Keratinocyte (primary cell): Measurements from ENCODE around the gene ADRB2. TPM values are rescaled to one million over a fixed set of nuclear protein-coding genes. Genes with fewer than 3 reads are reported as not detected.

Experiments
- DNase-seq: peaks from one replicate; pipeline ENCODE4 v3.0.0-alpha.2; 2011; ENCODE audit warnings: low read depth, missing footprints, low spot score
- FAIRE-seq: peaks from 2 replicates; lab custom pipeline; 2011; peaks lifted over from hg19 to GRCh38; lab: Jason Lieb, UNC
- H2AFZ ChIP-seq: 2 replicates; pipeline ENCODE4 v1.6.0; 2012; ENCODE audit warnings: low read length, control low read depth, inconsistent platforms; ENCODE audit not compliant: control insufficient read depth
- H3K27ac ChIP-seq: 2 replicates; pipeline ENCODE4 v1.5.1; 2011; ENCODE audit warnings: low read length; ENCODE audit not compliant: control insufficient read depth, insufficient read depth
- H3K27me3 ChIP-seq: 3 replicates; pipeline ENCODE4 v1.6.0; 2011; ENCODE audit warnings: low read length; ENCODE audit not compliant: control insufficient read depth, insufficient read depth; ENCODE audit errors: extremely low read depth
- H3K36me3 ChIP-seq, 2 experiments: 2 replicates in 1 of 2; 3 replicates in 1 of 2; pipeline ENCODE4 v1.5.1; 2011; ENCODE audit warnings: low read length in 2 of 2, mild to moderate bottlenecking in 1 of 2; ENCODE audit not compliant: control insufficient read depth in 2 of 2, insufficient read depth in 2 of 2; ENCODE audit errors: extremely low read depth in 1 of 2
- H3K4me1 ChIP-seq: 3 replicates; pipeline ENCODE4 v1.5.1; 2011; ENCODE audit warnings: low read length; ENCODE audit not compliant: control insufficient read depth, insufficient read depth; ENCODE audit errors: extremely low read depth
- H3K4me2 ChIP-seq: 3 replicates; pipeline ENCODE4 v1.6.0; 2011; ENCODE audit warnings: low read depth, low read length; ENCODE audit not compliant: control insufficient read depth, insufficient read depth; ENCODE audit errors: extremely low read depth
- H3K4me3 ChIP-seq, 3 experiments: fragments of 200-600 bp in 1 of 3; sonication (generic) in 1 of 3; 2 replicates in 2 of 3; 3 replicates in 1 of 3; pipeline ENCODE4 v1.5.1; 2011 to 2016; ENCODE audit warnings: low read length in 3 of 3, mild to moderate bottlenecking in 3 of 3, control low read depth in 2 of 3, inconsistent platforms in 1 of 3, low read depth in 1 of 3, mixed read lengths in 1 of 3, mixed run types in 1 of 3, moderate library complexity in 1 of 3; ENCODE audit not compliant: control insufficient read depth in 2 of 3, insufficient read depth in 2 of 3; ENCODE audit errors: extremely low read depth in 1 of 3
- H3K79me2 ChIP-seq: 2 replicates; pipeline ENCODE4 v1.6.0; 2012; ENCODE audit warnings: low read length; ENCODE audit not compliant: control insufficient read depth, insufficient read depth
- H3K9ac ChIP-seq: 3 replicates; pipeline ENCODE4 v1.6.0; 2011; ENCODE audit warnings: low read length; ENCODE audit not compliant: control insufficient read depth, insufficient read depth; ENCODE audit errors: extremely low read depth
- H3K9me1 ChIP-seq: 3 replicates; pipeline ENCODE4 v1.6.0; 2011; ENCODE audit warnings: low read length; ENCODE audit not compliant: control insufficient read depth, insufficient read depth; ENCODE audit errors: extremely low read depth
- H3K9me3 ChIP-seq: 2 replicates; pipeline ENCODE4 v1.5.1; 2012; ENCODE audit warnings: low read depth, low read length; ENCODE audit not compliant: control insufficient read depth
- H4K20me1 ChIP-seq: 3 replicates; pipeline ENCODE4 v1.6.0; 2011; ENCODE audit warnings: low read length; ENCODE audit not compliant: control insufficient read depth, insufficient read depth; ENCODE audit errors: extremely low read depth
- CTCF ChIP-seq, 3 experiments: IDR thresholded peaks in 1 of 3; conservative IDR thresholded peaks in 1 of 3; optimal IDR thresholded peaks in 1 of 3; 2 replicates in 2 of 3; 3 replicates in 1 of 3; pipeline versions ENCODE3 to v1.5.1; 2011; ENCODE audit warnings: low read length in 3 of 3, mild to moderate bottlenecking in 3 of 3, moderate library complexity in 2 of 3, control low read depth in 1 of 3, inconsistent platforms in 1 of 3; ENCODE audit not compliant: insufficient read depth in 2 of 3; ENCODE audit errors: extremely low read depth in 1 of 3
- EZH2 ChIP-seq: IDR thresholded peaks from one replicate; pipeline ENCODE4 v1.6.1; 2012; ENCODE audit warnings: inconsistent platforms, mild to moderate bottlenecking, low read length, moderate library complexity
- dilution Hi-C: fragments of 300-500 bp; cut with MboI; formaldehyde crosslinking; loops from one replicate; pipeline ENCODE4 v1.7.0; 2020; ENCODE audit warnings: low sequenced_read_pairs; ENCODE audit not compliant: extremely low pct_ligation_motif_present
- polyA plus RNA-seq, 5 experiments: library from polyadenylated mRNA; depleted of rRNA in 3 of 5; stranded (reverse) in 3 of 5; stranded (forward) in 1 of 5; unstranded in 1 of 5; fragments of >200 nt; gene quantifications; 1 replicate in 1 of 5; 2 replicates in 3 of 5; 3 replicates in 1 of 5; pipeline versions ENCODE4 v1.2.1 to v1.2.3, GENCODE V29; 2011 to 2012; ENCODE audit warnings: missing spikeins in 2 of 5, low read depth in 1 of 5, low replicate concordance in 1 of 5

The ADRB2 gene
- polyA plus RNA-seq, 1 donor (not counting 4 experiments of a cell fraction or from before 2014, with no cell fraction given), result 39.7 TPM

DNA sequence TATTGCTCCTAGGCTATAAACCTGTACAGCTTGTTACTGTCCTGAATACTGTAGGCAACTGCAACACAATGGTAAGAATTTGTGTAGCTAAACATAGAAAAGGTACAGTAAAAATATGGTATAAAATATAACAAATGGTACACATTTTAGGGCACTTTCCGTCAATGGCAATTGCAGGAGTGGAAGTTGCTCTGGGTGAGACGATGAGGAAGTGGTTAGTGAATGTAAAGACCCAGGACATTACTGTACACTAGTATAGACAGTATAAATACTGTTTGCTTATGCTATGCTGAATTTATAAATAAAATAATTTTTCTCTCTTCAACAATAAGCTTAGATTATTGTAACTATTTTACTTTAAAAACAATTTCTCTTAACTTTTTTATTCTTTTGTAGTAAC, 15.6 kb upstream of the ADRB2 start:
- Histone ChIP-seq H3K4me3 (no peak overlapping the region), H3K36me3 (no peaks in the 10 kb centered on the region), H3K9ac (no peak overlapping the region), H3K79me2 (no peaks in the 10 kb centered on the region), H3K4me1 (peaks cover 10% of the 10 kb centered on the region), H2AFZ (no peak overlapping the region), H4K20me1 (no peaks in the 10 kb centered on the region), H3K4me2 (no peak overlapping the region), H3K9me1 (no peaks in the 10 kb centered on the region), H3K27ac (no peak overlapping the region), H3K9me3 (no peaks in the 10 kb centered on the region), H3K27me3 (no peaks in the 10 kb centered on the region)
- no peak for DNase-seq
- dilution Hi-C loops, result no loop called here
- no peak for FAIRE-seq
- no peak for TF ChIP-seq EZH2
- TF ChIP-seq CTCF (optimal IDR thresholded peaks at IDR 0.05 in 1 of 3, IDR thresholded peaks at IDR 0.05 in 1 of 3, conservative IDR thresholded peaks at IDR 0.05 in 1 of 3; ENCODE audit: extremely low read depth in 1 of 3, insufficient read depth in 2 of 3, low read length in 3 of 3), result no peak

GRCh38 chr5:148811756-148812155, 14.7 kb upstream of the ADRB2 start:
- FAIRE-seq, result no peak
- dilution Hi-C loops, result no loop called here
- H3K27me3 ChIP-seq, result no peaks in the 10 kb centered on the region
- H3K4me3 ChIP-seq, result no peak overlapping the region
- no peak overlapping the region for H3K27ac ChIP-seq
- H3K9me1 ChIP-seq, result no peaks in the 10 kb centered on the region
- no peak for DNase-seq
- TF ChIP-seq CTCF (optimal IDR thresholded peaks at IDR 0.05 in 1 of 3, IDR thresholded peaks at IDR 0.05 in 1 of 3, conservative IDR thresholded peaks at IDR 0.05 in 1 of 3; ENCODE audit: extremely low read depth in 1 of 3, insufficient read depth in 2 of 3, low read length in 3 of 3) (no peak), EZH2 (no peak)
- H3K4me1 ChIP-seq, result peaks cover 10% of the 10 kb centered on the region
- no peaks in the 10 kb centered on the region for H3K36me3 ChIP-seq
- no peak overlapping the region for H2AFZ ChIP-seq
- no peaks in the 10 kb centered on the region for H3K9me3 ChIP-seq
- no peaks in the 10 kb centered on the region for H3K79me2 ChIP-seq
- H3K9ac ChIP-seq, result no peak overlapping the region
- H3K4me2 ChIP-seq, result no peak overlapping the region
- no peaks in the 10 kb centered on the region for H4K20me1 ChIP-seq
